ENCODE measurements around the gene DGKB. TPM values are rescaled to one million over a fixed set of nuclear protein-coding genes. Genes with fewer than 3 reads are reported as not detected.

DGKB gene
- total RNA-seq, 2 donors from 2014 or later = 0.52 TPM; not detected in 1

DNA sequence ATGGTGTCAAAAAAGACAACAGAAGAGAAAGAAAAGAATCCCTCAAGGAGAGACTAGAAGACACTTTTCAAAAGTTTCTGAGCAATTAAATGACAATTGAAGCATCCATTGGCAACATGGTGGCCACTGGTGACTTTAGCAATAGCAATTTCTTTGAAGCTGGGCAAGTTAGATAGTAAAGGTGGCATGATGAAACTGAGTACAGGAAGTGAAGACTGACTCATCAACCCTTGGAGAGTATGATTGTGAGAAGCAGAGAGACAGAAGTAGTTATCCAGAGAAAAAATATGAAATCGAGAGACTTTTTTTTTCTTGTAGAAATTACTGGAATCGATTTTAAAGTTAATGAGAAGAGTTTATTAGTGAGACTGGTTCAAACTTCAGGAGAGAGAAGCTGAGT, 52.5 kb downstream of the DGKB start:
- 76 to 77% methylated on average over 2 of the region's 2 CpGs for WGBS, 2 donors
- no peak overlapping the region for H3K4me3 ChIP-seq
- intact Hi-C loops (cut with DNase I) = no loop called here

DNA sequence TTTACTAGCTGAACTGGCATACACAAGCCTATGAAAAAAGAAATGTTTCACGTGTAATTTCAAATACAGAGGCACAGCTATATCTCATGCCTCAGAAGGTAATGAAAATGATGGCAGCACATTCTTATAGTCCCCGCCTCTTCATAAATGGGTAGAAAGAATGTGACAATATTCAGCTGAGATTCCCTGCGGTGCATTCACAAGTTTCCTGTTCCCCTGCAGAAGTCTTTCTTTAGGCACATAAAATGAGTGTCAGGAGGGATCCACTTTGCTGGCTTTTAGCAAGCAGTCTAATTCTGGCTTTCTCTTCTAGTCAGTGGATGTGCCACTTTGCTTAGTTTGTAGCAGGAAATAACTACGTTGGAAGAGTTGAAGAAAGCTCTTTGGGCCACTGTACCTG, 56.1 kb downstream of the DGKB start:
- WGBS, 2 donors = 74 to 83% methylated on average over 4 of the region's 4 CpGs
- no peak for DNase-seq
- H3K4me3 ChIP-seq = no peak overlapping the region
- H3K4me1 ChIP-seq = no peaks in the 10 kb centered on the region
- no peaks in the 10 kb centered on the region for H3K27me3 ChIP-seq
- TF ChIP-seq, protein P1, sequence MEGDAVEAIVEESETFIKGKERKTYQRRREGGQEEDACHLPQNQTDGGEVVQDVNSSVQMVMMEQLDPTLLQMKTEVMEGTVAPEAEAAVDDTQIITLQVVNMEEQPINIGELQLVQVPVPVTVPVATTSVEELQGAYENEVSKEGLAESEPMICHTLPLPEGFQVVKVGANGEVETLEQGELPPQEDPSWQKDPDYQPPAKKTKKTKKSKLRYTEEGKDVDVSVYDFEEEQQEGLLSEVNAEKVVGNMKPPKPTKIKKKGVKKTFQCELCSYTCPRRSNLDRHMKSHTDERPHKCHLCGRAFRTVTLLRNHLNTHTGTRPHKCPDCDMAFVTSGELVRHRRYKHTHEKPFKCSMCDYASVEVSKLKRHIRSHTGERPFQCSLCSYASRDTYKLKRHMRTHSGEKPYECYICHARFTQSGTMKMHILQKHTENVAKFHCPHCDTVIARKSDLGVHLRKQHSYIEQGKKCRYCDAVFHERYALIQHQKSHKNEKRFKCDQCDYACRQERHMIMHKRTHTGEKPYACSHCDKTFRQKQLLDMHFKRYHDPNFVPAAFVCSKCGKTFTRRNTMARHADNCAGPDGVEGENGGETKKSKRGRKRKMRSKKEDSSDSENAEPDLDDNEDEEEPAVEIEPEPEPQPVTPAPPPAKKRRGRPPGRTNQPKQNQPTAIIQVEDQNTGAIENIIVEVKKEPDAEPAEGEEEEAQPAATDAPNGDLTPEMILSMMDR (IDR thresholded peaks at IDR 0.05) = no peak
- no peak for TF ChIP-seq POLR2A (IDR thresholded peaks at IDR 0.05)
- no peaks in the 10 kb centered on the region for H3K36me3 ChIP-seq (replicated peaks in 1 of 2; ENCODE audit: insufficient read depth in 1 of 2, low read depth in 2 of 2)
- no peak overlapping the region for H3K27ac ChIP-seq
- intact Hi-C loops (cut with DNase I) = no loop called here
- no peak for ATAC-seq
- H3K9me3 ChIP-seq = no peaks in the 10 kb centered on the region

More for the DNA sequence above, 52.5 kb downstream of the DGKB start:
- Histone ChIP-seq H3K27ac (no peak overlapping the region), H3K36me3 (replicated peaks in 1 of 2; ENCODE audit: insufficient read depth in 1 of 2, low read depth in 2 of 2) (no peaks in the 10 kb centered on the region), H3K9me3 (no peaks in the 10 kb centered on the region), H3K27me3 (no peaks in the 10 kb centered on the region), H3K4me1 (no peaks in the 10 kb centered on the region)
- ATAC-seq = no peak
- TF ChIP-seq POLR2A (IDR thresholded peaks at IDR 0.05) = no peak
- TF ChIP-seq, protein P1 (IDR thresholded peaks at IDR 0.05) = no peak
- no peak for DNase-seq

DNA sequence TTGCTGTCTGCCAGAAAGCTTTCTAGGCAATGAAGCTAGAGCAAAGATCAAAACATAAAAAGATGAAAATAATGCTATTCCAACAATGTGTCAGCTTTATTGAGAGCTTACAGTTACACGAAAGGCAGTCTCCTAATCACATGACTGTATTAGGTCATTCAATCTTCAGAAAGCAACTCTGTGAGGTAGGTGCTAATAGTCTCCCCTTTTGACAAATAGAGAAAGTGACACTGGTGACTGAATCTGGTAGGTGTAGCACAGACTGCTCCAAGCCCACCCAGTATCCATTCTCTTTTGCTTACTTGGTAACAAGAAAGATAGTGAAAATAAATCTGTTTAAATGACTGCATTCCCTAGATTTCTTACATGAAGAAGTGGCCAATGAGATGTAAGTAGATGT, 58.8 kb downstream of the DGKB start:
- TF ChIP-seq, protein P1 (IDR thresholded peaks at IDR 0.05) = no peak
- no peak for TF ChIP-seq POLR2A (IDR thresholded peaks at IDR 0.05)
- H3K27me3 ChIP-seq = no peaks in the 10 kb centered on the region
- no peaks in the 10 kb centered on the region for H3K9me3 ChIP-seq
- WGBS, 2 donors = 74 to 78% methylated on average over 1 of the region's 1 CpG
- H3K27ac ChIP-seq = no peak overlapping the region
- ATAC-seq = no peak
- no peak overlapping the region for H3K4me3 ChIP-seq
- H3K4me1 ChIP-seq = no peaks in the 10 kb centered on the region
- no peak for DNase-seq
- H3K36me3 ChIP-seq (replicated peaks in 1 of 2; ENCODE audit: insufficient read depth in 1 of 2, low read depth in 2 of 2) = no peaks in the 10 kb centered on the region
- intact Hi-C loops (cut with DNase I) = no loop called here

DNA sequence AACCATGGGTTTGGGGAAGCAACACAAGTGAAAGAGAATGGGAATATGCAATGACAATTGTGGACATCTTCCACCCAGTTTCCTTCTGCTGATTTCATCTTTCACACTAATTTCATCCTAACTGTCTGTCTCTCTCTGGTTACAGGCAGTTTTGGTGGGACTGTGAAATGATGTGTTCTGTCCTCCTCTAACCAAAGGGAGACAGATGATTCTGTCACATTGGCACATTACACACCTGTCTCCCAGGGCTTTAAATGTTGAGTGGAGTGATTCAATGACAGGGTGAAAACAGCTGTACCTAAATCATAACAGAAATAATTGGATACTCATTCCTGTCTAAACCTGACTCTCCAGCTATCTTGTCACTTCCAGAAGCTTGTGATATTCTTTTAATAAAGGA, 60.0 kb downstream of the DGKB start:
- Histone ChIP-seq H3K27ac (no peak overlapping the region), H3K27me3 (no peaks in the 10 kb centered on the region), H3K4me1 (no peaks in the 10 kb centered on the region), H3K9me3 (no peaks in the 10 kb centered on the region), H3K36me3 (replicated peaks in 1 of 2; ENCODE audit: insufficient read depth in 1 of 2, low read depth in 2 of 2) (no peaks in the 10 kb centered on the region), H3K4me3 (no peak overlapping the region)
- no peak for TF ChIP-seq POLR2A (IDR thresholded peaks at IDR 0.05)
- TF ChIP-seq, protein P1 (IDR thresholded peaks at IDR 0.05) = no peak
- intact Hi-C loops (cut with DNase I) = no loop called here
- DNase-seq = no peak
- ATAC-seq = no peak

DNA sequence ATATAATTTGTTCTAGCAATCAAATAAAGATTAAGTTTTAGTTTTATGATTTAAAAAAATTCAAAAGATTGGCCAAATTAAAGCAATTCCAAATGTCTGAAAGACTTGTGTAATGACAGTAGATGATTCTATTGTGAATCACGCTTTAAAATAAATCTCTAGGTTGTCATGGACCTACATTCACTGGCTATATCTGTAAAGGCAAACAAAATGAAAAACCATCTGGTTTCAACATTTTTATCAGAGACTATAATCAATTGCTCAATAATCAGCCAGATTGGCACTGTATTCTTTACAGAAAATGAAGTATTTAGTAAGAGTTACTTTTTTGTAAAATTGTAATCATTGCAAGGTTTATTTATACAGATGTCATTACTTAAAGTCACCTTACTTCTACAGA, 60.7 kb downstream of the DGKB start:
- TF ChIP-seq POLR2A (IDR thresholded peaks at IDR 0.05) = no peak
- TF ChIP-seq, protein P1 (IDR thresholded peaks at IDR 0.05) = no peak
- Histone ChIP-seq H3K9me3 (no peaks in the 10 kb centered on the region), H3K4me1 (peaks cover 3% of the 10 kb centered on the region), H3K27me3 (no peaks in the 10 kb centered on the region), H3K27ac (no peak overlapping the region), H3K4me3 (no peak overlapping the region), H3K36me3 (replicated peaks in 1 of 2; ENCODE audit: insufficient read depth in 1 of 2, low read depth in 2 of 2) (no peaks in the 10 kb centered on the region)
- WGBS, 2 donors = 58 to 73% methylated on average over 1 of the region's 1 CpG
- ATAC-seq = no peak
- intact Hi-C loops (cut with DNase I) = no loop called here
- DNase-seq = no peak

Measured in body of pancreas (tissue), 4 donors.